Measurements from ENCODE around the gene EPS8.

Gene EPS8

DNA sequence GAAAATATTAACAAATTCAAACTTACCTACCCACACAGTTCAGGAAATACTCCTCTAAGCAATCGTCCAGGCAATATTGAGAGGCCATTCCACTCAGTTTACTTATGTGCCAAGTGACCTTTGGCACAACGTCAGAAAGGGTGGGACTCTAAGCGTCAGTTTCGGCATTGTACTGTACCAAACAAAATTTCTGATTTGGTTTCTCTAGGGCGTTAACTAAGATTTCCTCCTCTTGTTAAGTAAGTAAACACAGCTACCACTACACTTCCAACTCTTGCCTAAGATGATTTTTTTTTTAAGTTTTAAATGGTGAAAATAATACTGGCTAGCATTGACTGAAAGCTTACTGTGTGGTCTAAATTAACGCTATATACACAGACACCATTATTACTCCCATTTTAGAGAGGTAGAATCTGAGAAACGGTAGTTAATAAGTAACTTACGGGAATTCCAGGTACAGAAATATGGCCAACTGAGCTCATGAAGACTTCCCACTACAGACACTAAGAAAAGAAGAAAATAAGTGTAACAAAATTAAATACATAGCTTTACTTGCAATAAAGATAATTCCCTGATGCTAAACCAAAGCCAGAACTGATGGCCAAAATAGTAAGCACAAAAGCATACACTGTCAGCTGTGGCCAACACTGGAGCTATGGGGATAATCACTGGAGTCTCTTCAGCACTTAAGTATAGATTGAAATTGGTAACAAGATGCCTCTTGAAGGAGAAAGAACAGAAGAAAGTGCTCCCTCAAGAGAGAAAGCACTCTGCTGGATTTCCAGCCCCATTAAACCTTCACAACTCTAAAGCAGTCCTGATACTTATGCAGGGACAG lies 76.1 kb downstream of the EPS8 start:
- no peak for DNase-seq

DNA sequence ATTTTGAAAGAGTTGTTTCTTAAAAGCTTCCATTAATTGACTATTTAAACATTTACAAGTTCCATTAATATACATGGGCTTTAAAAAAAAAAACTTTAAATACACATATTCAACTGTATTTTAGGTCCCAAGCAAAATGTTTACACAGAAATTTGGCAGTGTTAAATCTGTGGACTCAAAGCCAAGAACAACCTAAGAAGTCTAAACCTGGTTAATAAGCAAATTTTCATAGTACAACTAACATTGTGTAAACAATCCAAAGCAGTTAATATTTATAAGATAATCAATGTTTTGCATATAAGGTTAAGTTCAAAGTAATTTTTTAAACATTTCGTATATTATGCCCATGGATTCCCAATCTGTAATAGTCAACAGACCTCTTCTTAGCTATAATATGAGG lies 77.0 kb downstream of the EPS8 start:
- no peak for DNase-seq

DNA sequence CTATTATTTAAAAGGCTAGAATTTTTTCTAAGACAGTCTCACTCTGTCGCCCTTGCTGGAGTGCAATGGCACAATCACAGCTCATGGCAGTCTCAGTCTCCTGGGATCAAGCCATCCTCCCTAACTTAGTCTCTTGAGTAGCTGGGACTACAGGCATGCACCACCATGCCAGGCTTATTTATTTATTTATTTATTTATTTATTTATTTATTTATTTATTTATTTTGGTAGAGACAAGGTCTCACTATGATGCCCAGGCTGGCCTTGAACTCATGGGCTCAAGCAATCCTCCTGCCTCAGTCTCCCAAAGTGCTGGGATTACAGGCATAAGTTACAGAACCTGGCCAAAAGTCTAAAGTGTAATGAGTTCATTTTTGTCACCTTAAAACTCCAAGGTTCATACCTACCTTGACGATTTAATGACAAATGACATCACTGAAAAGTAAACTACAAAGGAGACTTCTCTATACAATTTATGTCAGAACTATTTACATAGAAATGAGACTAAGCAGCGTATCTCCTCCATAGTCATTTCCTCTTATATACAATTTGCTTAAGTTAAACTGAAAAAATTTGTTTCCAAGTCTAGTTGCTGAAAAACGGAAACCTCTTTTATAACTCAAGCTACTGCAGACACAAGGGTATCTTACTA lies 78.2 kb downstream of the EPS8 start:
- DNase-seq: no peak

DNA sequence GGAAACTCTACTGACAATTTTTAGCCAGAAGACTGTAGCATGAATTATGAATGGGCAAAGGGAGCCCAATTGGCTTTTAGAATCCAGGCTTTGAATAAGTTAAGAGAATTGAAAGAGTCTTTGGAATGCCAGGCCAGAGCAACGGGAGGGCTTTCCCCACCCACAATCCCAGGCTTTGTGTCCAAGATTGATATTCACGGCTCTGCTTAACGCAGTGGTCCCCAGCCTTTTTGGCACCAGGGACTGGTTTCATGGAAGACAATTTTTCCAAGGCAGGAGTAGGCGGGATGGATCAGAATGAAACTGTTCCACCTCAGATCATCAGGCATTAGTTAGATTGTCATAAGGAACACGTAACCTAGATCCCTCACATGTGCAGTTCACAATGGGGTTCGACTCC lies 79.6 kb downstream of the EPS8 start:
- DNase-seq: no peak

DNA sequence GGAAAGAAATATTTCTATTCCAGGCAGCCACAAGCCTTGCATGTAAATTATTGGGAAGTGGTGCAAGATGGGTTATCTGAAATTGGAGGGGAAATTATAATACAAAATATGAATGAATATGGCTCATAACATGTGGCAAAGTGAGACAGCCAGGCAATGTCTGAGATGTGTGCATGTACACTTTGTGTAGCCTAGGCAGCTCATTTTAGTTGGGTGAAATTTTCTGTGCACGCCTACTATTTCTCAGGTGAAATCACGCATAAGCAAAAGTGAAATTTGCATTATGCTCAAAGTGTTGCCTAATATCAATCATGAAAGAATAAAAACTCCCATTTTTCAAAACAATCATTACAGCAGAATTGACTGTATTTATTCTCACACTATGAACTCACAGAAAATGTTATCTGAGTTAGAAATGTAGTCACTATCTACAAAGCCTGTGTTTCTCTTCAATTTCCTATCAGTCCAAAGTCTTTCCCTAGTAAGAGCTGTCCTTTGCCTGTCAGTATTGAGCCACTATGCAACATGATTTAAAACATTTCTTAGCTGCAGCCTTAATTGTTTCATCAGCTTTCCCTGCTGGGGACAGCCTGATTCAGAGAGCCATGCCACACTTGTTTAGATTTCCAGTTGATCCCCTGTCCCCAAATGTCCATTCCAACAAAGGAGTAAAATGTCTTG lies 80.7 kb downstream of the EPS8 start:
- DNase-seq: no peak

DNA sequence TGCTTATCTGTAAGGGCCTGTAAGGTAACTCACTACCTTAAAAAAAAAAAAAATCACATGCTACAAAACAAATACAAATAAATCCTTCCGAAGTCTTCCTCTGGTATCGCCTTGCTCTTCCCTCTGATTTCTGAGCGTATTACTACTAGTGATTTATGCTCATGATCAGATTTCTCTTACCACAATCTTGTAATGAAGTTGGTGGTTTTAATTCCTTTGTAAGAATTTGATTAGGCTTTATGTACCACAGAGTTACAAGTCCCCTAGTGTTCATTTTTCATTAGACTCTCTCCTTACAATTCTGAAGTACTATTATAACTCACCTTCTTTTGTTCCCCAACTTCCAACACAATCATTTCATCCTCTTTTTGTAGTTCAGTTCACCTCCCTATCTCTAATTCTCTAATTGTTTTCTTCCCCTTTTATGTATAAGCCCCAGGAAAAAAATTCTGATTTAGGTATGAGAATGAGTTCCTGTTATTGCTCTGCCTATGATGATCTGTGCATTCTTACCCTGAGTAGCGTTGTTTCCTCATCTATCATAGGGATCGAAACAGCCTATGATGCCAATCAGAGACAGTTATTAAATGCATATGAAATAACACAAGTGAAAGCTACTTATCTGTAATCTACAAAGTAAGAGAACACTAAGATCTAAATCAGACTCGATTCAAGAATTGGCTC lies 81.5 kb downstream of the EPS8 start:
- no peak for DNase-seq

DNA sequence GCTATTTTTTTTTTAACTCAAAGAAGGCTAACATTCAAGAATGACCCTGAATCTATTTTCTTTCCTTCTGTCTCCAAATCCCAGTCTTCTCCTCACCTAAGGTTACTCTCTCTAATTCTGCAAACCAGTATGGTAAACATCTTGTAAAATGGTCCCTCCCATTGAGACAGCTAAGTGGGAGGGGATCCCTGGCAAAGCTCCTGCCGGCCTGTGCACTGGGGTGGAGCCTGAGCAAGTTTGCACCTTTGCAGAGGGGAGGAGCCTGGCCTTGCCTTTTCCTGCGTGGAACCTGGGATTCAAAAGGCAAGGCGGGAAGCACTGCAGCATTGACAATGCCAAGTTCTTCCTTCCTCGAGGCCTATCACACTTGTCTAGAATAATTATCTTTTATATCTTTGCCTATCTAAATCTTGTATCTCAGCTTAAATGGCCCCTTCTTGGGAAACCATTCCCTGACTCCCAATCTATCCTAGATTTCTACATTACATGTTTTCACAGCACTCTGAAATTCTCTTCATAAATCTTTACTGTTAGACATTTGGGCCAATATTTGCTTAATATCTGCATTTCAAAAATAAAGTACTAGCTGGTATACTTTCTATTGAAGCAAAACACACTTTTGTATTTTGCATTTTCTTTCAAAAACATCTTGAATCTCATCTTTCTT lies 83.0 kb downstream of the EPS8 start:
- no peak for DNase-seq

DNA sequence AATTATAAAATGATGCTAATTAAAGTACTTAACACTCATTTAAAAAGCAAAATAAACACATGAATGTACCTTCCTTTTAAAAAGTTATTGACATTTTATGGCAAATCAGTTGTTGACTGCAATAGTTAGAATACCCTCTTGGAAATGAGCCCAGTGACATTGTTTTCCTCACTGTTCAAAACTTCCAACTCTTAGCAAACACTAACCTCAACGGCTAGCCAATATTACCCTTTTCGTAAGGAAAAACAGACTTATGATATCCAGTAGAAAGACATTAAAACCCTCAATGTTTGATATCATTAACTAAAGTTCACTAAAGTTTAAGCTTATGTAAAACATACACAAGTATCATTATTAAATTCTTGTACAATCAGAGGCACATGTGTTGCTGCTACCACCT lies 83.6 kb downstream of the EPS8 start:
- no peak for DNase-seq

DNA sequence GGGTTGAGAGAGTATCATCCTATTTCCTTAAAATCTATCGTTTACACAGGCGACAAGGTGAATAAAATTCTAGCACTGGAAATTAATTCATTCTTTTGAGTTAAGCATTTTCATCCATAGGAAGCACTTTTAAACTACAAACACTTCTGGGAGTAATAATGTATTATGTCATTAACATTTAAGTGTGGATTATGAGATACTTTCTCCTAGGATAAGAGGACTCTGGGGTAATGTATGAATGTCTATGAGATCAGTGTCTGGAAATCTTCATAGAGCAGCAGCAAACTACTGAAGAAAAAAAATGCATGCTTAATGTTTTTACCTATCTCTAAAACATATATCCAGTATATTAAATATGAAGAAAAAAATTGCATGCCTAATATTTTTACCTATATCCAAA lies 86.9 kb downstream of the EPS8 start:
- no peak for DNase-seq

DNA sequence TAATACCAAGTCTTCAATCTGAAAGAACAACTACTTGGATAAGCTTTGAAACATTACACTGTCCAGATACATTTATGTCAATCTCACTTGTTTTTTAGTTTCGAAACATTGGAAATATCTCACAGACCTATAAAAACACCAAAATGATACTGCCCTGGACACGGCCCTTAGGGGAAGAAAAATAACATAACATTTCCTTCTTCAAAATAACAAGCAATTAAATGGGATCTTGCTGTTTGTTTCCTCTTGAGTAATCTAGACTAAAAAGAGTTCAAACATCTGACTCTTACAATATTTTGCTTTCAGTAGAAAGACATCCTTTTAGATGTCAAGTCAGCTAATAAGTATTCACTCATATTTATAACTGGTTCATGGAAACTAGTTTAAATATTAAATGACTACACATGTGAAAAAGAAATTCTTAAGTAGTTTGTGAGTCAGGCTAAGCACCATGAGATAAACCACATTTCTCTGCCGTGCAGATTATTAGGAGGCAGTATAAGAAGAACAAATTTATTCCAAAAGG lies 87.5 kb downstream of the EPS8 start:
- no peak for DNase-seq

DNA sequence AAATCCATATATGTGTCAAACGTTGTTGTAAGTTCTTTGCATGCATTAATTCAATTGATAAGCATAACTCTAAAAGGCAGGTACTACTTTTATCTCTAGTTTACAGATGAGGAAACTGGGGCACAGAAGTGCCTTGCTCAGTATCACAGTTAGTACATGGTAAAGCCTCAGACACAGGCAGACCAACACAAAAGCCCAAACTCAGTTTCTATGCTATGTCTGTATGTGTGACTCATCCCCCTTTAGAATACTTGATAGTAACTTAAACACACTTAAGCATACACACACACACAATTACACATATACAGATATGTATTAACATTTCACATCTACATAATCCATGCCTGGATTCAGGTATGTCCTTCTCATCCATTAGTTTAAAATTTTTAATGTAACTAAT lies 88.0 kb downstream of the EPS8 start:
- no peak for DNase-seq

DNA sequence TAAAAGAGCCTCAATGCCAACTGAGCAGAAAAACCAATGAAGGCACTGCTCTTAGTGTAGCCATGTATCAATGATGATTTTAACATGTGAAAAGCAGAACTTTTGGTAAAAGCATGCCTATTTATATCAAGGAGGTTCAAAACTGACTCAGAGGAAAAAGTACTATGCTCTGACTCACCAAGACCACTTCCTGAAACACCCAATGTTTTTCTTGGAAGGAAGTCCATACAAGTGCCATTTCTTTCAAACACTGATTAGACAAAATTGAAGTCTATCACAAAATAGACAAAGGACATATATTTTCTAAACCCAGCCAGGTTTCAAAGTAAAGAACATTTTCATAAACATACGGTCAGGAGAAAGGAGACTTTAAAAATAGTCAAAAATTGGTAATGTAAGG lies 88.6 kb downstream of the EPS8 start:
- no peak for DNase-seq

DNA sequence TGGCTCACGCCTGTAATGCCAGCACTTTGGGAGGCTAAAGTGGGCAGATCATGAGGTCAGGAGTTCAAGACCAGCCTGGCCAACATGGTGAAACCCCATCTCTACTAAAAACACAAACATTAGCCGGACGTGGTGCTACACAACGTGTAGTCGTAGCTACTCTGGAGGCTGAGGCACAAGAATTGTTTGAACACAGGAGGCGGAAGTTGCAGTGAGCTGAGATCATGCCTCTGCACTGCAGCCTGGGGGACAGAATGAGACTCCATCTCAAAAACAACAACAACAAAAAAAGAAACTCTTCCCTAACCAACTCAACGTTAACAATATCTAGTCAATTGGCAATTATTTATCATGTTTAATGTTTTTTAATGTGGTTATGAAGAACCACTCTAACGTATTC lies 89.3 kb downstream of the EPS8 start:
- no peak for DNase-seq

DNA sequence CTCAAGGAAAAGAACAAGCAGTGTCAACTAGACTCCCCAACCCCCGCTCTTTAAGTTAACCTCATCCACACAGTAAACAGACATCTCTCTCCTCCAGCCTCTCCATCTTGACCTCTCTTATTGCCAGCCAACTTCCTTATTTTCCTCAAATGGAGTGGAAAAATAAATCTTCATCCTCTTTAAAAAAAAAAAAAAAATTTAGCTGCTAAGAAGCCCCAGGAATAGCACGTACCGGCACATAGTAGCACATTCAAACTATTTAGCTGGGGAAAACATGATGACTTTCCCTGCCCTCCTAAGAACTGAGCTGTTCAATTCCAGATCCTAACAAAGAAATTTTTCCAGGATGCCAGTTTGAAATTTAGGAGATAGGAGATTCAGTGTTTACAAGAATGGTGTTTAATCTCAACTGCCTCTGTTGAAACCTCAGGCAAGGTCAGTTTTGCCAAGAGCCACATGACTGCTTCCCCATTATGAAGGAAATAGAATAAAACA lies 90.8 kb downstream of the EPS8 start:
- no peak for DNase-seq

DNA sequence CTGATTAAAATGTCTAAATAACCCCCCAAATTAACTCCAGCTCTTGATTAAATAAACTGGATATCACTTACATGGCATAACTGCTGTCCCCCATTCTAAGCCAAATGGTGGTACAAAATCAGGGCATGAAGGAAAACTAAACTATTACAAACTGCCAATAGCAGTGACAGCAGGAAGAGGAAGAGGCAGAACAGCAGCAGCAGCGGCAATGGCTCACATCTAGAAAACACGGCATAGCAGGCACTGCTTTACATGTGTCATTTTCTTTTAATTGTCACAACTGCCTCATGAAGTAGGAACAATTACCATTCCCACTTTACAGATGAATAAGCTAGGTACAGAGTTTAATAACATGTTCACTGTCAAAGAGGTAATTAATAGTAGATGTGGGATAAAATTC lies 92.0 kb downstream of the EPS8 start:
- no peak for DNase-seq

DNA sequence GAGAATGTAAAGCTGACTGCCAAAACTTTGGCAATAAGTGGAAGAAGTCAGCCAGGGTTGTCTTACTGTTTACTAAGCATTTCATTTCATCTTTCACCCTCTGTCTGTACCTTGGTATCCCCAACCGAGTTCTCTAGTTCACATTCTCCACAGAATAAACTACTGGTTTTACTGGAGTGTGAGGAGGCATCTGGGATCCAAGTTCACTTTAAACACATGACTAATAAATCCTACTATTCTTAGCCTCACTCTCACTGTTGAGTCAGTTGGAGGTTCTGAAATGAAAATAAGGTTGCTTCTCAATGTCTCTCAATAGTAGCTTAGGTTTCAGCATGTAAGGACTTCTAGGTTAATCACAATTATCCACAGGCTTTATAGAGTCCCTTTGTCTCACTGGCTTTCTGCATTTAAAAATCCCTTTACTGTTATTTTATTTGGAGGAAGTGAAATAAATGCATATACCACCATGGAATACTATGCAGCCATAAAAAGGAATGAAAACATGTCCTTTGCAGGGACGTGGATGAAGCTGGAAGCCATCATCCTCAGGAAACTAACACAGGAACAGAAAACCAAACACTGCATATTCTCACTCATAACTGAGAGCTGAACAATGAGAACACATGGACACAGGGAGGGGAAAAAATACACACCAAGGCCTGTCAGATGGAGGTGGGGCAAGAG lies 95.8 kb downstream of the EPS8 start:
- DNase-seq: no peak

DNA sequence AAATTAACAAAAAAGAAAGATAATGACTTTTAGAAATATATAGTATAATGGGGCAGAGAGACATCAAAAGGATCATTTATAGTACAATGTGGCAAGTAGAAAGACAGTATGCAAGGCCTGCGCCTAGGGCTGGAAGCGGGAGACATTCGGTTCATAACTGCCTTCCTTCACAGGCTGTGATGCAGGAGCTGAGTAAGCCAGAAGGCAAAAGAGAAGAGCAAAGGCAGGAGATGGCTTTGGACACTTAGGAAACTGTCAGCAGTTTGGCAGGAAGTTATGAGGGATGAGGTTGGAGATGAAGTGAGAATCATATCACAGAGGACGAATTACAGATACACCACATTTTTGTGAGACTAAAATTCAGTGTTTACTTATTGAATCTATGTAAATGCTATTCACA lies 97.8 kb downstream of the EPS8 start:
- no peak for DNase-seq

DNA sequence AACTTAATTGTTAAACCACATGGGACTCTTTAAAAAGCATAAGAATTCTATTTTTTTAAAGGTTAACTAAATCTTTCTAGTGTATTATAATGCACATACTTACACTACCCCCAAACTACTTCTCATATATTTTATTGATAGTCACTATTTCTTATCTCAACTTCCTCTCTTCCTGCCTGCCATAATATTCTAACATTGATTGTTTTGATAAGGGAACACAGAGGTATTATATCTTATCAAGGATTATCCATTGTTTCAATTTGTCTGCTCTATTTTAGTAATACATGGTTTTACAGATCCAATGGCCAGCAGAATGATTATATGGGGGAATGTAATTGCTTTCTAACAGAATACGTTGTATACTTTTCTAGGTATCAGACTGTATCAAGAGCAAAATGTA lies 98.9 kb downstream of the EPS8 start:
- DNase-seq: no peak

DNA sequence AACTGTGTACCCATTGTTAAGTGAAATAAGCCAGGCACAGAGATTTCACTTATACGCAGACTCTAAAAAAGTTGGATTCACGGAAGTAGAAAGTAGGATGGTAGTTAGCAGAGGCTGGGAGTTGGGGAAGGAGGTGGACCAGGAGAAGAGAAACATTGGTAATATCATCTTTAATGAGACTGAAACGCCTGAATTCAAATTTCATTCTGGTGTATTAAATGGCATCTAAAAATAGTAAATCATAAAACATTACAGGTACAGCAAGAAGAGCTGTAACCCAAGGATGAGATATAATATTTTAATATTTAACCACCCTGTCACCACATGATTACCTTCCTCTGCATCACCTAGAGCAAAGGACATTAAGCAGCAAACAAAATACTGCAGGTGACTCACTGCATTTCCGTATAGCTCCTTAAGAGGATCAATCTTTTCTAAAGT lies 99.4 kb downstream of the EPS8 start:
- no peak for DNase-seq

DNA sequence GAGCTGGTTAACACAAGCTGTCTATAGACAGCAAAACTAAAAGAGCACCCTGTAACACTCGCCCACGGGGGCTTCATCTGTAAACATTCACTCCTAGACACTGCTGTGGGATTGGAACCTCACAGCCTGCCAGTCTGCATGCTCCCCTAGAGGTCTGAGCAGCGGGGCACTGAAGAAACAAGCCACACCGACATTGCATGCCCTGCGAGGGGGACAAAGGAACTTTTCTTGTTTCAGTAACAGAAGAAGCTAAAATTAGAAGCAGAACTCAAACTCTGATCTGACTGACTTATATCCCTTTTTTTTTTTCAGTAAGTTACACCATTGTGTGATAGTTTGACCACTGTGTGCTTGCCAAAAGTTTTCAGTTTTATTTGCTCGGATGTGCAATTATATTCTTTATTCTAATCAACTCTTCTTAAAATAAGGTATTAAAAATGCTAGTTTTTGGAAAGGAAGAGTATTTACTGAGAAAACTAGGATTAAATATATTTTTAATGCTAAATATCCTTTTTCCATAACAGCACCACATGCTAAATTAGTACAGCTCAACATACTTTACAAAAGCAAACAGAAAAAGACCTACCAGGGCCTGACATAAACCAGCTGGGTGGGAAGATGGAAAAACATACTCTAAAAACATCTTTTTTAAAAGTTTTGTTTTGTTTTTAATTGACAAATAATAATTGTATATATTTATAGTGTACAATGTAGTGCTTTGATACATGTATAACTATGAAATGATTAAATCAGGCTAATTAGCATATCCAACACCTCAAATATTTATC lies 100.2 kb downstream of the EPS8 start:
- DNase-seq: no peak

DNA sequence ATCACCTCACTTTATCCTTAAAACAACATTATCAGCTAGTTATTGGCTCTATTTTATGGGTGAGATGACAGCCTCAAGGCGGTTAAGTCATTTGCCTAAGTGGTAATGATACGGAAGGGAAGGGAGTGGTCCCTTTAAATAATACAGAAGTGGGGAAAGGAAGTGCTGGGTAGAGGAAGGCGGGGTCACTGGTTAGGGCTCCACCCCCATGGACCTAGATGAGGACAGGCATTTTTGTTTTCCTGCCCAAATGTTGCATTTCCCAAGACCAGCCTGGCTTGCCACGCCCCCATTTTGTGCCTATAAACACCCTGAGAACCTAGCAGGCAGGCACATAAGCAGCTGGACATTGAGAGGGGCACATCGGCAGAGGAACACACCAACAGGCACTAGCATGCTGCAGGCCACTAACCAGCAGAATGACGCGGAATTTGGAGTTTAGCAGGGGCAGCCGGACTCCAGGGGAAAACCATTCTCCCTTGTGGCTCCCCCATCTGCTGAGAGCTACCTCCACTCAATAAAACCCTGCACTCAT lies 100.9 kb downstream of the EPS8 start:
- DNase-seq: no peak

Measured in NCI-H748 treated with DMSO at 0.1 percent for 48 hours (cell line).